Measurements from ENCODE around the gene PLPP1.
"Not testable (repeated sequence)": the region's sequence is repeated elsewhere in the genome, so short reads cannot be mapped to it uniquely, and the experiment has no call there.

PLPP1 gene

GRCh38 chr5:55509796-55510522 lies 24.8 kb downstream of the PLPP1 start:
- FAIRE-seq, result no peak
- no peak for DNase-seq (ENCODE audit: extremely low spot score, insufficient read length, low read depth)

GRCh38 chr5:55509097-55509496 lies 25.7 kb downstream of the PLPP1 start:
- FAIRE-seq (no peak), DNase-seq (ENCODE audit: extremely low spot score, insufficient read length, low read depth) (no peak)

- no peak for DNase-seq (ENCODE audit: extremely low spot score, insufficient read length, low read depth)
- FAIRE-seq, result no peak
Observed at GRCh38 chr5:55507574-55507973, 27.2 kb downstream of the PLPP1 start.

GRCh38 chr5:55505711-55506110 lies 29.1 kb downstream of the PLPP1 start:
- not testable (repeated sequence) for FAIRE-seq; DNase-seq (ENCODE audit: extremely low spot score, insufficient read length, low read depth)

GRCh38 chr5:55503917-55504316 lies 30.8 kb downstream of the PLPP1 start:
- FAIRE-seq; DNase-seq (ENCODE audit: extremely low spot score, insufficient read length, low read depth): not testable (repeated sequence)

GRCh38 chr5:55502759-55503158 lies 32.0 kb downstream of the PLPP1 start:
- DNase-seq (ENCODE audit: extremely low spot score, insufficient read length, low read depth), result no peak
- no peak for FAIRE-seq

DNA sequence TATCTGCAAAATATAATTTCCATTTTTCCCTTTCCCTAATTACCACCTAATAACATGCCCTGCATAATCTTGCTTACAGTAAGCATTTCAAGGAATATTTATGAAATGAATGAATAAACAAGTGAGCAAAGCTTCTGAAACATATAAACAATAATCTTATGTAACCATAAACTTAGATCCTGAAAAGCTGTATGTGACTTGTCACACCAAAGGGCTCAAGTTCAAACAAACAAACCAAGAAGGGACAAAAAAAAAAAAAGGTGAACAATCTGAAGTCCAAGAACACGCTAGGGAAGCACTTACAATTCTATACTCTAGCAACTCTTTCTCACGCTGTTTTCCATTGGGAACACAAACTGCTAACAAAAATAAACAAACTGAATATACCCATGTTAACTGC lies 36.3 kb downstream of the PLPP1 start:
- FAIRE-seq (no peak), DNase-seq (ENCODE audit: extremely low spot score, insufficient read length, low read depth) (no peak)

GRCh38 chr5:55497712-55498111 lies 37.1 kb downstream of the PLPP1 start:
- FAIRE-seq, result no peak
- no peak for DNase-seq (ENCODE audit: extremely low spot score, insufficient read length, low read depth)

- no peak for FAIRE-seq
Observed at GRCh38 chr5:55495216-55495615, 39.5 kb downstream of the PLPP1 start.

DNA sequence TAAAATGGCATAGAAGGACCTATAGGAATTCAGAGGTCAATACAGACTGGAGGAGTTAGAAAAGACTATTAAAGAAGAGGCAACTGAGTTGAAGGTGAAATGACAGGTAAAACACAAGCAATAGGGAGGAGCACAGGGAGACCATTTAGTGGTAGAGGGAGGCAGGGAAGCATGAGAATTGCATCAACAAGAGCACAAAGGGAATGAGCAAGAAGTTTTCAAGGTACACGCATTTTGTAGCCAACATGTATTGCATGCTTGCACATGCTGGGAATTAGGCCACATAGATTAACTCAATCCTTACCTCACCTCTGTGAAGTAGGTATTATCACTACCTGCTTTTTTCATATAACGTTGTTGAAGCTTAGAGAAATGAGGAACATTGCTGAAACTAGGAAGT lies 42.3 kb downstream of the PLPP1 start:
- FAIRE-seq, result no peak
- no peak for DNase-seq (ENCODE audit: extremely low spot score, insufficient read length, low read depth)

More at GRCh38 chr5:55495216-55495615, 39.5 kb downstream of the PLPP1 start:
- DNase-seq (ENCODE audit: extremely low spot score, insufficient read length, low read depth), result no peak

DNA sequence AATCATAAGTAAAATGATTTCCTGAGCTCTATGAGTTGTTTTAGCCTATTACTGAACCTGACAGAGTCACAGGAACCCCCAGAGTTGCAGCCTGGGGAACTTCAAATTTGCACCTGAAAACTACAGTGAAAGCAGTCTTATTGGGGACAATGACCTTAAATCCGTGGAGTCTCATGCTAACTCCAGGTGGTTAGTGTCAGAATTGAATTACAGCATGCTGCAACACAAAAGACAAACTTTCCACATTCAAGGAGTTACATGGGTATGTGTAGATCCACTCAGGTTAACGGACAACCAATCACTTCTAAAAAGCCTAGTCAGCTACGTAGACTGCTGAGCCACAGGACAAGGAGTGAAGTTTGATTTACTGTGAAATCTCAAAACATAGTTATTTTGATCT lies 49.7 kb downstream of the PLPP1 start:
- DNase-seq (ENCODE audit: extremely low spot score, insufficient read length, low read depth) (no peak), FAIRE-seq (no peak)

DNA sequence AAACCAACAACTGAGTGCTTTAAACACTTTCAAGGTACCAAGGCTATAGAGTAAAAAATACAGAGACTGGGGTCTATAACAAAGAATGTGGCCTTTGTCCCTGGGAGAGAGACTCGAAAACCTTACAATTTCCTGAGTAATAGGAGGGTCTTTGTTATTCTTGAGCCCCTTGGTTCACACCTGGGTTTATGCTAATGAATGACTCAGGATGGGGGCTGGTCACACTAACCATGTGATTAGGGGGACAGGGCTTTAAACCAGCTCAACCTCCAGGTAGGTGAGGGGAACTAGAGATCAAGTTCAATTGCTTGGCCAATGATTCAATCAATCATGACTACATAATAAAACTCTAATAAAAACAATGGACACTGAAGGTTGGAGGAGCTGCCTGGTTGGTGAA lies 50.2 kb downstream of the PLPP1 start:
- FAIRE-seq, result no peak
- no peak for DNase-seq (ENCODE audit: extremely low spot score, insufficient read length, low read depth)

- DNase-seq (ENCODE audit: extremely low spot score, insufficient read length, low read depth), result no peak
- FAIRE-seq, result no peak
Observed at GRCh38 chr5:55483885-55484284, 50.9 kb downstream of the PLPP1 start.

DNA sequence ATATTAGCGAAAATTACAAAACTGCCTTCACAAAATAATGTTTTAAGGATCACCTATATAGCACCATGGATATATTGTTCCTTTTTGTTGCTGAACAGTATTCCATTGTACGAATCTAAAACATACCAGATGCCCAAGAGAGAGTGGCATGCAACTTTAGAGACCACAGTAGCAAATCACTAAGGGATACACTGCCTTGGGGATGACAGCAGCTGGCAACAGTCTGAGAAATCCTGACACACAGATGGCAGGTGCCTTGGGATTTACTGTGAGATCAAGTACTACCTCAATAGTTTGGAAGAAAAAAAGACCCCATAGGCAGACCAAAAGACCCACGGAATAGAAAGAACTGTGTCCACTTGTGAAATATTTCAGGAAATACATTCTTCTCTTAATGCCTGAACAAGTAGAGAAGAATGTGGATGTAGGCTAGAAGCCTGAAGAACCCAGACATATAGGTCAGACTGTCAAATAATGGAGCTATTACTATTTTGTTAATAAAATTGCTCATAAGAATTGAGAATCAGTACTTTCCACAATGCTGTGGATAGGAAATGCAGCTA lies 53.4 kb downstream of the PLPP1 start:
- DNase-seq (ENCODE audit: extremely low spot score, insufficient read length, low read depth) (no peak), FAIRE-seq (no peak)

GRCh38 chr5:55480781-55481180 lies 54.0 kb downstream of the PLPP1 start:
- DNase-seq (ENCODE audit: extremely low spot score, insufficient read length, low read depth), result no peak
- no peak for FAIRE-seq

DNA sequence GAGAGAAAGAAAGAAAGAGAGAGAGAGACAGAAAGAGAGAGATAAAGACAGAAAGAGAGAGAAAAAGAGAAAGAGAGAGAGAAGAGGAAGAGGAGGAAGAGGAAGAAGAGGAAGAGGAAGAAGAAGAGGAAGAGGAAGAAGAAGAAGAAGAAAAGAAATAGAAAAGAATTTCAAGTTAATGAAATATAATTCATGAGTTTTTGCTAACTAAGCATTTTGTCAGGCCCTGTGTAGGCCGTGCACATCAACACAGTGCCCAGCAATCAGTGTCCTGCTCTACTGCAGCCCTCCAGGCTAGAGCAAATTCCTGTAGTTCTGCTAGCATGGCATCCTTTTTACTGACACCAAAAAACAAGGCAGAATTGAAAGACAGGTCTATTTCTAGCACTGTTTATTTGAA lies 62.1 kb downstream of the PLPP1 start:
- no peak for FAIRE-seq
- DNase-seq (ENCODE audit: extremely low spot score, insufficient read length, low read depth), result no peak

DNA sequence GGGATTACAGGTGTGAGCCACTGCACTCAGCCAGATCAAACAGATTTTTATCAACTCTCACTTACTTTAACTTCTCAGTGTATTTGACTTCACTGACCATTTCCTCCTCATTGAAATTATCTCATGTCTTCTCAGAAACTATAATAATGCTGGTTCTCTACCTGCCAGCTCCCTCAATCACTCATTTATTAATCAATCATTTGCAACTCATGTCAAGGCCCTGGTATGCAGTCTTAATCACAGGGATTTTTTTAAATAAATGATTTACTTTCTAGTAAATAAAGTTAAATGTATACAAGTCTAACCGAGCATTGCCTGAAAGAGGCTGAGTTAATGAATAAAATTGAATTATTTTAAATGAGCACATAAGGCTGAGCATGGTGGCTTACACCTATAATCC lies 63.3 kb downstream of the PLPP1 start:
- FAIRE-seq (no peak), DNase-seq (ENCODE audit: extremely low spot score, insufficient read length, low read depth) (no peak)

- no peak for DNase-seq (ENCODE audit: extremely low spot score, insufficient read length, low read depth)
- FAIRE-seq, result no peak
Observed at GRCh38 chr5:55470282-55470681, 64.5 kb downstream of the PLPP1 start.

- FAIRE-seq, result no peak
- DNase-seq (ENCODE audit: extremely low spot score, insufficient read length, low read depth), result no peak
Observed at GRCh38 chr5:55469839-55470238, 64.9 kb downstream of the PLPP1 start.

DNA sequence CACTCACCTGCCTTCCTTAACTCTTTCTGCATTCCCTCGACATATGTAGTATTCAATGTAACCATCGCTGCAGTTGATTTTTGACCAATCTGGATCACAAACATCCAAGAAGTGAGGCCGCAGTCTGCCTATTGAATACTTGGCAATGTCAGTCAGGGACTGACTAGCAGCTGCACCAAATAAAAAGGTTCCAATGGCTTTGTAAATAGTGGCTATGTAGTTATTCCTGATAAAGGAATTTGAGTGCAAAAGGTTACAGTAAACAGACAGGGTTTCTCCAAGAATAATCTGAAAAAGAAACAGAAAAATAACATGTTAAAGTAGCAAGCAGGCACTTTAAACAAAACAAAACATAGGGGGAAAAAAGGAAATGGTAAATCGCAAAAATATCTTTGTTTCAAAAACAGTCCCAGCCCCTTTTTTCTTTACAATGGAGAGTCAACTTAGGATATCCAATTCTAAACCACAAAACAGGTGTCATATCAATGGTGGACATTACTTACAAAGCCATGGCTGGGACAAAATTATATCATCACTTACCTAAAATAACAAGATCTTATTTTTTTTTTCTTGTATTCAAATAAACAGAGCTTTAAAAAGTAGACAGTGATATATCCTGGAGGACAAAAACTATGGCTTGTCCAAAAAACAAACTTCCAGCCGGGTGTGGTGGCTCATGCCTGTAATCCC lies 66.8 kb downstream of the PLPP1 start:
- DNase-seq (ENCODE audit: extremely low spot score, insufficient read length, low read depth) (no peak), FAIRE-seq (no peak)

GRCh38 chr5:55463613-55464012 lies 71.2 kb downstream of the PLPP1 start:
- no peak for DNase-seq (ENCODE audit: extremely low spot score, insufficient read length, low read depth)
- no peak for FAIRE-seq
